K562 (cell line): ENCODE results near the gene TPBGL. TPM values are rescaled to one million over a fixed set of nuclear protein-coding genes. Genes with fewer than 3 reads are reported as not detected.

Source experiments
- ATAC-seq: fragments of 200-7000 bp; cut with Tn5 transposase; 3 replicates; pipeline ENCODE4 v1.9.1; 2020; ENCODE audit warnings: moderate library complexity
- BruUV-seq: library from RNA; stranded (reverse); fragments of 400-500 nt; replicated peaks from 2 replicates; lab custom pipeline; 2021; lab: Mats Ljungman, UMichigan
- CTCF ChIA-PET: fragments of 300-600 bp; formaldehyde crosslinking; extraction: SDS; loops from one replicate; lab custom pipeline; 2021; ENCODE audit warnings: low intra/inter-chr PET ratio; lab: Yijun Ruan, JAX
- POLR2A ChIA-PET: fragments of 300-600, 350-650 bp; sonication (Branson Sonifier 250); formaldehyde crosslinking; extraction: SDS; loops from one replicate; lab custom pipeline; 2021; ENCODE audit warnings: antibody characterized with exemption, inconsistent platforms; lab: Yijun Ruan, JAX
- DNase-seq, 4 experiments: peaks; one replicate each; pipeline versions ENCODE4 v3.0.0 to v3.0.0-alpha.2; 2011 to 2018; ENCODE audit warnings: low spot score in 3 of 4, mixed read lengths in 3 of 4; ENCODE audit errors: extremely low read depth in 1 of 4
- FAIRE-seq: peaks from 2 replicates; lab custom pipeline; 2011; peaks lifted over from hg19 to GRCh38; lab: Jason Lieb, UNC
- H2AFZ ChIP-seq: 2 replicates; pipeline ENCODE4 v1.6.0; 2011; ENCODE audit warnings: low read depth, low read length, control low read depth, inconsistent platforms
- H3K27ac ChIP-seq: fragments of 200-600 bp; 3 replicates; pipeline ENCODE4 v1.8.0; 2011; ENCODE audit warnings: low read depth, mild to moderate bottlenecking, control low read depth, inconsistent platforms, low read length, moderate library complexity, mixed read lengths; ENCODE audit errors: extremely low read depth
- H3K27me3 ChIP-seq, 2 experiments: fragments of 300-600 bp in 1 of 2; 2 replicates in 1 of 2; 3 replicates in 1 of 2; pipeline versions ENCODE4 v1.6.0 to v1.8.0; 2011; ENCODE audit warnings: inconsistent platforms in 2 of 2, low read length in 2 of 2, mild to moderate bottlenecking in 1 of 2, mixed read lengths in 1 of 2, moderate library complexity in 1 of 2; ENCODE audit not compliant: control insufficient read depth in 2 of 2, insufficient read depth in 2 of 2
- H3K36me3 ChIP-seq: fragments of 300-600 bp; 3 replicates; pipeline ENCODE4 v1.8.0; 2011; ENCODE audit warnings: mild to moderate bottlenecking, low read length, inconsistent platforms; ENCODE audit not compliant: control insufficient read depth, insufficient read depth
- H3K4me1 ChIP-seq, 2 experiments: fragments of 200-600 bp in 1 of 2; replicated peaks in 1 of 2; 2 replicates in 1 of 2; 3 replicates in 1 of 2; pipeline versions ENCODE4 v1.5.1 to v1.8.0; 2011; ENCODE audit warnings: inconsistent platforms in 2 of 2, low read length in 2 of 2, mild to moderate bottlenecking in 1 of 2, mixed read lengths in 1 of 2, moderate library complexity in 1 of 2; ENCODE audit not compliant: control insufficient read depth in 2 of 2, insufficient read depth in 2 of 2
- H3K4me2 ChIP-seq: 2 replicates; pipeline ENCODE4 v1.6.1; 2011; ENCODE audit warnings: low read length, control low read depth, inconsistent platforms, mixed read lengths; ENCODE audit not compliant: insufficient read depth
- H3K4me3 ChIP-seq: fragments of 200-600 bp; sonication (generic), shearing (Covaris generic); 2 replicates; pipeline ENCODE4 v1.5.1; 2016; ENCODE audit warnings: control low read depth, inconsistent platforms
- H3K79me2 ChIP-seq: fragments of 200-600 bp; 3 replicates; pipeline ENCODE4 v1.8.0; 2011; ENCODE audit warnings: low read length, inconsistent platforms; ENCODE audit not compliant: control insufficient read depth, insufficient read depth
- H3K9ac ChIP-seq, 2 experiments: 2 replicates each; pipeline versions ENCODE4 v1.6.0 to v1.6.1; 2011; ENCODE audit warnings: low read depth in 2 of 2, low read length in 2 of 2, control low read depth in 1 of 2, inconsistent platforms in 1 of 2, mild to moderate bottlenecking in 1 of 2, mixed read lengths in 1 of 2; ENCODE audit not compliant: insufficient read depth in 1 of 2
- H3K9me1 ChIP-seq: one replicate; pipeline ENCODE4 v1.6.0; 2011; ENCODE audit warnings: inconsistent platforms, mild to moderate bottlenecking, low read length, moderate library complexity; ENCODE audit not compliant: control insufficient read depth, insufficient read depth
- H3K9me3 ChIP-seq: replicated peaks from 2 replicates; pipeline ENCODE4 v1.5.1; 2011; ENCODE audit warnings: low read depth, low read length, inconsistent platforms; ENCODE audit not compliant: control insufficient read depth, insufficient read depth
- H4K20me1 ChIP-seq: replicated peaks from 2 replicates; pipeline ENCODE4 v1.6.1; 2011; ENCODE audit warnings: low read length, inconsistent platforms, mixed read lengths; ENCODE audit not compliant: control insufficient read depth, insufficient read depth
- GABPB2 ChIP-seq: fragments of 250-450 bp; sonication (Bioruptor Pico); conservative IDR thresholded peaks from 2 replicates; pipeline ENCODE4 v1.5.1; 2021; ENCODE audit warnings: mild to moderate bottlenecking
- HOMEZ ChIP-seq: fragments of 250-450 bp; sonication (Bioruptor Pico); IDR thresholded peaks from 2 replicates; pipeline ENCODE4 v1.4.0; 2020; ENCODE audit warnings: mild to moderate bottlenecking, moderate library complexity
- NCOR1 ChIP-seq: fragments of 450-650 bp; IDR thresholded peaks from 2 replicates; pipeline ENCODE4 v1.6.1; 2016; ENCODE audit warnings: mild to moderate bottlenecking, moderate library complexity
- NFRKB ChIP-seq: fragments of 450-650 bp; IDR thresholded peaks from 2 replicates; pipeline ENCODE4 v1.6.1; 2016; ENCODE audit warnings: low read depth
- NR1H2 ChIP-seq: sonication (generic); formaldehyde crosslinking; IDR thresholded peaks from 2 replicates; pipeline ENCODE4 v1.4.0; 2020; ENCODE audit warnings: mild to moderate bottlenecking, missing genetic modification reagents
- SMAD4 ChIP-seq: fragments of 250-450 bp; sonication (Bioruptor Pico); conservative IDR thresholded peaks from 2 replicates; pipeline ENCODE4 v1.8.0; 2021; ENCODE audit warnings: inconsistent platforms, mild to moderate bottlenecking, moderate library complexity
- SMARCE1 ChIP-seq: fragments of 450-650 bp; IDR thresholded peaks from 2 replicates; pipeline ENCODE4 v1.7.1; 2016; ENCODE audit warnings: mild to moderate bottlenecking
- ZBTB8A ChIP-seq: fragments of 450-650 bp; IDR thresholded peaks from 2 replicates; pipeline ENCODE4 v1.6.1; 2018; ENCODE audit warnings: mild to moderate bottlenecking, moderate library complexity; ENCODE audit not compliant: partially characterized antibody
- ZEB2 ChIP-seq: fragments of 450-650 bp; IDR thresholded peaks from 2 replicates; pipeline ENCODE4 v1.6.1; 2016
- ZNF146 ChIP-seq: IDR thresholded peaks from one replicate; pipeline ENCODE4 v1.6.1; 2018; ENCODE audit warnings: missing compliant biosample characterization; ENCODE audit not compliant: unreplicated experiment
- WGBS: fragments of 100-300 bp; shearing (Covaris generic); methylation state at CpG from one replicate; pipeline ENCODE4 v1.1.6; 2016; ENCODE audit warnings: low coverage, mixed read lengths; ENCODE audit not compliant: insufficient coverage; ENCODE audit errors: missing lambda C conversion rate; 5-methylcytosine and 5-hydroxymethylcytosine counted together
- in situ Hi-C: fragments of 300-500 bp; cut with MboI; formaldehyde crosslinking; loops from 4 replicates; pipeline ENCODE4 v1.15.0; 2018; ENCODE audit warnings: inconsistent platforms, mixed read lengths
- intact Hi-C: fragments of 100-400 bp; cut with micrococcal nuclease; formaldehyde crosslinking; loops from 2 replicates; pipeline ENCODE4 v1.14.2; 2022
- polyA plus RNA-seq, 8 experiments: library from polyadenylated mRNA; depleted of rRNA in 4 of 8; stranded (reverse) in 5 of 8; unstranded in 3 of 8; fragments of >200 nt; fragmentation: Nextera tagmentation in 2 of 8; fragmentation: Illumina TruSeq in 1 of 8; extraction: Ambion mirVana in 2 of 8; extraction: Trizol in 1 of 8; gene quantifications; 2 replicates each; pipeline versions ENCODE4 v1.2.1 to v1.2.3, GENCODE V29; 2011 to 2014; ENCODE audit warnings: inconsistent platforms in 1 of 8, missing spikeins in 1 of 8
- total RNA-seq, 7 experiments: library from RNA; depleted of rRNA in 6 of 7; stranded (reverse); fragments of >200 nt in 6 of 7; fragmentation: Illumina TruSeq in 2 of 7; extraction: Trizol in 2 of 7; gene quantifications; 2 replicates each; pipeline versions ENCODE4 v1.2.1 to v1.2.3, GENCODE V29; 2011 to 2021; ENCODE audit warnings: low replicate concordance in 1 of 7
- TF ChIP-seq, protein P1 (sequence below): fragments of 250-450 bp; sonication (Bioruptor Pico); IDR thresholded peaks from 2 replicates; pipeline ENCODE4 v1.4.0; 2020; ENCODE audit warnings: borderline replicate concordance
- TF ChIP-seq, protein P2 (sequence below), 2 experiments: fragments of 450-650 bp; IDR thresholded peaks; 2 replicates each; pipeline ENCODE4 v1.6.1; 2016

TPBGL gene
- total and polyA plus RNA-seq, 9 of the 15 experiments (the other 6 are each of a cell fraction or from before 2014, with no cell fraction given): 0.04 to 0.11 (median 0.06) TPM; not detected in 6

- Histone ChIP-seq H3K27ac (no peak overlapping the region), H3K4me2 (no peak overlapping the region), H4K20me1 (0 out of 2 replicates have a peak, but pooled peaks cover 5% of the 10 kb centered on the region), H3K9ac (peak overlapping the region in 1 of 2 experiments; percentile 31; a peak in 2 of 4 replicates), H2AFZ (no peak overlapping the region), H3K9me3 (no peaks in the 10 kb centered on the region), H3K79me2 (no peaks in the 10 kb centered on the region; the same call in 2 of the 3 replicates), H3K4me3 (no peak overlapping the region), H3K9me1 (peaks cover 7% of the 10 kb centered on the region), H3K27me3 (no peaks in the 10 kb centered on the region), H3K36me3 (peaks cover 18% of the 10 kb centered on the region; the same call in 2 of the 3 replicates), H3K4me1 (peaks cover 4 to 10% of the 10 kb centered on the region in 2 experiments; a peak in 3 of 5 replicates)
- in situ Hi-C loops: no loop called here
- no peak for ATAC-seq
- no peak for FAIRE-seq
- BruUV-seq: no TSS peak
- WGBS: 89% methylated on average over 6 of the region's 6 CpGs
- ChIA-PET POLR2A (interaction anchor here (0.7 to 0.9 kb wide), 2 partner anchors 12 kb away, joined by 3 to 6 read pairs; no protein-coding TSS in a partner anchor), CTCF (no interaction called here)
- TF ChIP-seq SMAD4 (CRISPR knock-in tag) (no peak), NFRKB (no peak), NCOR1 (no peak)
- DNase-seq: no peak
- intact Hi-C loops: no loop called here
Measured at GRCh38 chr11:75291741-75292140, 51.2 kb downstream of the TPBGL start.

- H3K27me3 ChIP-seq: no peaks in the 10 kb centered on the region
- in situ Hi-C loops: no loop called here
- no peak overlapping the region for H3K4me2 ChIP-seq
- DNase-seq (no peak), ATAC-seq (no peak), FAIRE-seq (no peak)
- no peak overlapping the region for H3K27ac ChIP-seq
- H3K9ac ChIP-seq: no peak overlapping the region
- H3K79me2 ChIP-seq: no peaks in the 10 kb centered on the region; the same call in 2 of the 3 replicates
- 0 out of 2 replicates have a peak, but pooled peaks cover 5% of the 10 kb centered on the region for H4K20me1 ChIP-seq
- no peaks in the 10 kb centered on the region for H3K9me3 ChIP-seq
- intact Hi-C loops: no loop called here
- H3K4me1 ChIP-seq: peaks cover 4 to 10% of the 10 kb centered on the region in 2 experiments; a peak in 3 of 5 replicates
- H3K36me3 ChIP-seq: peaks cover 12% of the 10 kb centered on the region; the same call in 2 of the 3 replicates
- H3K4me3 ChIP-seq: no peak overlapping the region
- 83% methylated on average over 3 of the region's 3 CpGs for WGBS
- BruUV-seq: no TSS peak
- CTCF ChIA-PET: no interaction called here
- POLR2A ChIA-PET: no interaction called here
- peaks cover 7% of the 10 kb centered on the region for H3K9me1 ChIP-seq
- H2AFZ ChIP-seq: no peak overlapping the region
- no peak for TF ChIP-seq SMARCE1
- TF ChIP-seq, protein P1, sequence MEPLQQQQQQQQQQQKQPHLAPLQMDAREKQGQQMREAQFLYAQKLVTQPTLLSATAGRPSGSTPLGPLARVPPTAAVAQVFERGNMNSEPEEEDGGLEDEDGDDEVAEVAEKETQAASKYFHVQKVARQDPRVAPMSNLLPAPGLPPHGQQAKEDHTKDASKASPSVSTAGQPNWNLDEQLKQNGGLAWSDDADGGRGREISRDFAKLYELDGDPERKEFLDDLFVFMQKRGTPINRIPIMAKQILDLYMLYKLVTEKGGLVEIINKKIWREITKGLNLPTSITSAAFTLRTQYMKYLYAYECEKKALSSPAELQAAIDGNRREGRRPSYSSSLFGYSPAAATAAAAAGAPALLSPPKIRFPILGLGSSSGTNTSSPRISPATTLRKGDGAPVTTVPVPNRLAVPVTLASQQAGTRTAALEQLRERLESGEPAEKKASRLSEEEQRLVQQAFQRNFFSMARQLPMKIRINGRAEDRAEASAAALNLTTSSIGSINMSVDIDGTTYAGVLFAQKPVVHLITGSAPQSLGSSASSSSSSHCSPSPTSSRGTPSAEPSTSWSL (CRISPR knock-in tag): no peak
- no peak for TF ChIP-seq ZEB2
- no peak for TF ChIP-seq GABPB2 (CRISPR knock-in tag)
- TF ChIP-seq ZNF146 (CRISPR knock-in tag): no peak
- no peak for TF ChIP-seq NR1H2 (CRISPR knock-in tag)
- TF ChIP-seq, protein P2, sequence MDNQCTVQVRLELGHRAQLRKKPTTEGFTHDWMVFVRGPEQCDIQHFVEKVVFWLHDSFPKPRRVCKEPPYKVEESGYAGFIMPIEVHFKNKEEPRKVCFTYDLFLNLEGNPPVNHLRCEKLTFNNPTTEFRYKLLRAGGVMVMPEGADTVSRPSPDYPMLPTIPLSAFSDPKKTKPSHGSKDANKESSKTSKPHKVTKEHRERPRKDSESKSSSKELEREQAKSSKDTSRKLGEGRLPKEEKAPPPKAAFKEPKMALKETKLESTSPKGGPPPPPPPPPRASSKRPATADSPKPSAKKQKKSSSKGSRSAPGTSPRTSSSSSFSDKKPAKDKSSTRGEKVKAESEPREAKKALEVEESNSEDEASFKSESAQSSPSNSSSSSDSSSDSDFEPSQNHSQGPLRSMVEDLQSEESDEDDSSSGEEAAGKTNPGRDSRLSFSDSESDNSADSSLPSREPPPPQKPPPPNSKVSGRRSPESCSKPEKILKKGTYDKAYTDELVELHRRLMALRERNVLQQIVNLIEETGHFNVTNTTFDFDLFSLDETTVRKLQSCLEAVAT (IDR thresholded peaks at IDR 0.05): no peak
- no peak for TF ChIP-seq HOMEZ (CRISPR knock-in tag)
- TF ChIP-seq ZBTB8A: no peak
Measured at GRCh38 chr11:75292943-75293342, 52.4 kb downstream of the TPBGL start.
